Measurements from ENCODE around the gene DHRS1.
"Not testable (repeated sequence)": the region's sequence is repeated elsewhere in the genome, so short reads cannot be mapped to it uniquely, and the experiment has no call there.

DHRS1 gene

GRCh38 chr14:24254630-24255392 lies 44.8 kb downstream of the DHRS1 start:
- no peak for DNase-seq (ENCODE audit: insufficient read length, low spot score)
- no peak for FAIRE-seq

GRCh38 chr14:24253936-24254335 lies 45.6 kb downstream of the DHRS1 start:
- FAIRE-seq: no peak
- no peak for DNase-seq (ENCODE audit: insufficient read length, low spot score)

- FAIRE-seq (no peak), DNase-seq (ENCODE audit: insufficient read length, low spot score) (no peak)
Measured at GRCh38 chr14:24252289-24253124, 47.1 kb downstream of the DHRS1 start.

DNA sequence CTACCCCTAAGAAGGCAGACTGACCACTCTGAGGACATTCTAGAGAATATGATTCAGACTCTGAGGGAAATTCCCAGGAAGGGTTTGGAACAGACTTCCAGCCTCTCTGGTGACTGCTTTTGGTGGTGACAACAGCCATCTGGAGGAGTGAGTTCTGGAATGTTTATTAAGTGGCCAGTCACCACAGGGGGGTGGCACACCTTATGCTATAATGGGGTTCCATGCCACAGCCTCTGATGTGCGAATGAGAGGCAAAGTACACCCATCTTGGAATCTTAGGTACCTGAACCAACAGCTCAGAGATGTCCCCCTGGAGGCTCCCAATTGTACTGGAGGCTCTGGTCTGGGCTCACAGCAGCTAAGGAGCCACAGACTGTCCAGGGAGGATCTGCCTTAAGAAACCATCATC lies 47.7 kb downstream of the DHRS1 start:
- DNase-seq (ENCODE audit: insufficient read length, low spot score) (no peak), FAIRE-seq (no peak)

- FAIRE-seq (no peak), DNase-seq (ENCODE audit: insufficient read length, low spot score) (no peak)
Measured at GRCh38 chr14:24250354-24250753, 49.2 kb downstream of the DHRS1 start.

- FAIRE-seq (no peak), DNase-seq (ENCODE audit: insufficient read length, low spot score) (no peak)
Measured at GRCh38 chr14:24249230-24250021, 50.2 kb downstream of the DHRS1 start.

DNA sequence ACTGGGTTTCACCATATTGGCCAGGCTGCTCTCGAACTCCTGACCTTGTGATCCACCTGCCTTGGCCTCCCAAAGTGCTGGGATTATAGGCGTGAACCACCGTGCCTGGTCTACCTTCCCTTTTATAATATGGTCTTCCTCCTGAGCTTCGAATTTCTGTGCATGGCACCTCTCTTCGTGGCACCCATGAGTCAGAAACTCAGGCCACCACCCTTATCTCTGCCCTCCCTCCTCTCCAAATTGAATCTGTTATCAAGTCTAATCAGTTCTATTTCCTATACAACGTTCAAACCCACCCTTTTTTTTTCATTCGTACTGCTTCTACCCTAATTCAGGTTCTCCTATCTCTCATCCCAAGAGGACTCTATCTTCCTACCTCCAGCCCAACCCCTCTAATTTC lies 52.2 kb downstream of the DHRS1 start:
- no peak for FAIRE-seq
- no peak for DNase-seq (ENCODE audit: insufficient read length, low spot score)

DNA sequence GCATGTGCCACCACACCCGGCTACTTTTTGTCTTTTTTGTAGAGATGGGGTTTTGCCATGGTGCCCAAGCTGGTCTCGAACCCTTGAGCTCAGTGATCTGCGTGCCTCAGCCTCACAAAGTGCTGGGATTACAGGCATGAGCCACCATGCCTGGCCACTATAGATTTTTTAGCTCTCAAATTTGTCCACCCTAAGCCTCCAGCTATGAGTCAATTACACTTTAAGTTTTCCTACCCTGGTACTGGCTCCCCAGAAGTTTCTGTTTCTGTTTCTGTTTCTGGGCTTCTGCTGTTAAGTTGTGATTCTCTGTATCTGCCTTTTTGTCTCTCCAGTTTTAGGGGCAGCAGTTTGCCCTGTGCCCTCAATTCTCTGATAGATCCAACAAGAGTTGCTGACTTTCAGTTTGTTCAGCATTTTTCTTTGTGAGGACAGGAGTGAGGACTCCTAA lies 52.8 kb downstream of the DHRS1 start:
- FAIRE-seq (peak; percentile 92), DNase-seq (ENCODE audit: insufficient read length, low spot score) (peak; percentile 60)

DNA sequence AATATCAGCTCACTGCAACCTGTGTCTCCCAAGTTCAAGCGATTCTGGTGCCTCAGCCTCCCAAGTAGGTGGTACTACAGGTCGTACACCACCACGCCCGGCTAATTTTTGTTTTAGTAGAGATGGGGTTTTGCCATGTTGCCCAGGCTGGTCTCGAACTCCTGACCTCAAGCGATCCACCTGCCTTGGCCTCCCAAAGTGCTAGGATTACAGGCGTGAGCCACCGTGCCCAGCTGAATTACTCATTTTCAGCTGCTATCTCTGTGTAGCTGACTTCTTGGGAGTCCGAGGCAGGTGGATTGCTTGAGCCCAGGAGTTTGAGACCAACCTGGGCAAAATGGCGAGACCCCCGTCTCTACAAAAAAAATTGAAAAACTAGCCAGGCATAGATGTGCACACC lies 54.2 kb downstream of the DHRS1 start:
- DNase-seq (ENCODE audit: insufficient read length, low spot score); FAIRE-seq: not testable (repeated sequence)

GRCh38 chr14:24243336-24243836 lies 56.2 kb downstream of the DHRS1 start:
- no peak for DNase-seq (ENCODE audit: insufficient read length, low spot score)
- FAIRE-seq: no peak

- DNase-seq (ENCODE audit: insufficient read length, low spot score): peak; percentile 88
- FAIRE-seq: peak; percentile 95
Measured at GRCh38 chr14:24241829-24242443, 57.6 kb downstream of the DHRS1 start.

All from GM19239 (cell line).